Keratinocyte (primary cell): Measurements from ENCODE around the gene A4GNT. TPM values are rescaled to one million over a fixed set of nuclear protein-coding genes. Genes with fewer than 3 reads are reported as not detected.

ENCODE experiments used
- DNase-seq: peaks from one replicate; pipeline ENCODE4 v3.0.0-alpha.2; 2011; ENCODE audit warnings: low read depth, missing footprints, low spot score
- FAIRE-seq: peaks from 2 replicates; lab custom pipeline; 2011; peaks lifted over from hg19 to GRCh38; lab: Jason Lieb, UNC
- H2AFZ ChIP-seq: 2 replicates; pipeline ENCODE4 v1.6.0; 2012; ENCODE audit warnings: low read length, control low read depth, inconsistent platforms; ENCODE audit not compliant: control insufficient read depth
- H3K27ac ChIP-seq: 2 replicates; pipeline ENCODE4 v1.5.1; 2011; ENCODE audit warnings: low read length; ENCODE audit not compliant: control insufficient read depth, insufficient read depth
- H3K27me3 ChIP-seq: 3 replicates; pipeline ENCODE4 v1.6.0; 2011; ENCODE audit warnings: low read length; ENCODE audit not compliant: control insufficient read depth, insufficient read depth; ENCODE audit errors: extremely low read depth
- H3K36me3 ChIP-seq, 2 experiments: 2 replicates in 1 of 2; 3 replicates in 1 of 2; pipeline ENCODE4 v1.5.1; 2011; ENCODE audit warnings: low read length in 2 of 2, mild to moderate bottlenecking in 1 of 2; ENCODE audit not compliant: control insufficient read depth in 2 of 2, insufficient read depth in 2 of 2; ENCODE audit errors: extremely low read depth in 1 of 2
- H3K4me1 ChIP-seq: 3 replicates; pipeline ENCODE4 v1.5.1; 2011; ENCODE audit warnings: low read length; ENCODE audit not compliant: control insufficient read depth, insufficient read depth; ENCODE audit errors: extremely low read depth
- H3K4me2 ChIP-seq: 3 replicates; pipeline ENCODE4 v1.6.0; 2011; ENCODE audit warnings: low read depth, low read length; ENCODE audit not compliant: control insufficient read depth, insufficient read depth; ENCODE audit errors: extremely low read depth
- H3K4me3 ChIP-seq, 3 experiments: fragments of 200-600 bp in 1 of 3; sonication (generic) in 1 of 3; 2 replicates in 2 of 3; 3 replicates in 1 of 3; pipeline ENCODE4 v1.5.1; 2011 to 2016; ENCODE audit warnings: low read length in 3 of 3, mild to moderate bottlenecking in 3 of 3, control low read depth in 2 of 3, inconsistent platforms in 1 of 3, low read depth in 1 of 3, mixed read lengths in 1 of 3, mixed run types in 1 of 3, moderate library complexity in 1 of 3; ENCODE audit not compliant: control insufficient read depth in 2 of 3, insufficient read depth in 2 of 3; ENCODE audit errors: extremely low read depth in 1 of 3
- H3K79me2 ChIP-seq: 2 replicates; pipeline ENCODE4 v1.6.0; 2012; ENCODE audit warnings: low read length; ENCODE audit not compliant: control insufficient read depth, insufficient read depth
- H3K9ac ChIP-seq: 3 replicates; pipeline ENCODE4 v1.6.0; 2011; ENCODE audit warnings: low read length; ENCODE audit not compliant: control insufficient read depth, insufficient read depth; ENCODE audit errors: extremely low read depth
- H3K9me1 ChIP-seq: 3 replicates; pipeline ENCODE4 v1.6.0; 2011; ENCODE audit warnings: low read length; ENCODE audit not compliant: control insufficient read depth, insufficient read depth; ENCODE audit errors: extremely low read depth
- H3K9me3 ChIP-seq: 2 replicates; pipeline ENCODE4 v1.5.1; 2012; ENCODE audit warnings: low read depth, low read length; ENCODE audit not compliant: control insufficient read depth
- H4K20me1 ChIP-seq: 3 replicates; pipeline ENCODE4 v1.6.0; 2011; ENCODE audit warnings: low read length; ENCODE audit not compliant: control insufficient read depth, insufficient read depth; ENCODE audit errors: extremely low read depth
- CTCF ChIP-seq, 3 experiments: IDR thresholded peaks in 1 of 3; conservative IDR thresholded peaks in 1 of 3; optimal IDR thresholded peaks in 1 of 3; 2 replicates in 2 of 3; 3 replicates in 1 of 3; pipeline versions ENCODE3 to v1.5.1; 2011; ENCODE audit warnings: low read length in 3 of 3, mild to moderate bottlenecking in 3 of 3, moderate library complexity in 2 of 3, control low read depth in 1 of 3, inconsistent platforms in 1 of 3; ENCODE audit not compliant: insufficient read depth in 2 of 3; ENCODE audit errors: extremely low read depth in 1 of 3
- EZH2 ChIP-seq: IDR thresholded peaks from one replicate; pipeline ENCODE4 v1.6.1; 2012; ENCODE audit warnings: inconsistent platforms, mild to moderate bottlenecking, low read length, moderate library complexity
- dilution Hi-C: fragments of 300-500 bp; cut with MboI; formaldehyde crosslinking; loops from one replicate; pipeline ENCODE4 v1.7.0; 2020; ENCODE audit warnings: low sequenced_read_pairs; ENCODE audit not compliant: extremely low pct_ligation_motif_present
- polyA plus RNA-seq, 5 experiments: library from polyadenylated mRNA; depleted of rRNA in 3 of 5; stranded (reverse) in 3 of 5; stranded (forward) in 1 of 5; unstranded in 1 of 5; fragments of >200 nt; gene quantifications; 1 replicate in 1 of 5; 2 replicates in 3 of 5; 3 replicates in 1 of 5; pipeline versions ENCODE4 v1.2.1 to v1.2.3, GENCODE V29; 2011 to 2012; ENCODE audit warnings: missing spikeins in 2 of 5, low read depth in 1 of 5, low replicate concordance in 1 of 5

Gene A4GNT
- polyA plus RNA-seq, 1 donor (not counting 4 experiments of a cell fraction or from before 2014, with no cell fraction given) = not detected

DNA sequence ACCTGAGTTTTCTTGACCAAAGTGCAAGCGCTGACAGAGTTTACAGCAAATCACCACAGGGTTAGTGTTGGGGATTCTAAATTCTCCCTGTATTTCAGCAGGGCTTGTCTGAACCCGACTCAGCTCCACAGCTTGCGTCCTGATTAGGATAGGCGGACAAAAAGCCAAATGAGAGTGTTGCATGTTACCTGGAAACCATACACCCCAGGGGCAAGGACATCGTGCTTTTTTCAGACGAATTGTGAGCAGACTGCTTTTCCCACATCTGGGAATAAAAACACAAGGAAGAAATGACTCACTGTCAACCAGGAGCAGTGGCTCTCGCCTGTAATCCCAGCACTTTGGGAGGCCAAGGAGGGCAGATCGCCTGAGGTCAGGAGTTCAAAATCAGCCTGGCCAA lies 19.8 kb downstream of the A4GNT start:
- dilution Hi-C loops = no loop called here
- TF ChIP-seq CTCF (optimal IDR thresholded peaks at IDR 0.05 in 1 of 3, IDR thresholded peaks at IDR 0.05 in 1 of 3, conservative IDR thresholded peaks at IDR 0.05 in 1 of 3; ENCODE audit: extremely low read depth in 1 of 3, insufficient read depth in 2 of 3, low read length in 3 of 3) (no peak), EZH2 (no peak)
- peaks cover 29% of the 10 kb centered on the region for H3K4me1 ChIP-seq
- DNase-seq = no peak
- H3K79me2 ChIP-seq = peaks cover 6% of the 10 kb centered on the region
- no peaks in the 10 kb centered on the region for H3K9me1 ChIP-seq
- peak overlapping the region; percentile 16 for H3K4me2 ChIP-seq
- H3K27ac ChIP-seq = peak overlapping the region; percentile 65
- peak; percentile 78 for FAIRE-seq
- H3K9me3 ChIP-seq = no peaks in the 10 kb centered on the region
- H3K27me3 ChIP-seq = no peaks in the 10 kb centered on the region
- no peaks in the 10 kb centered on the region for H3K36me3 ChIP-seq
- peak overlapping the region in 1 of 3 experiments; percentile 44 for H3K4me3 ChIP-seq
- peak overlapping the region; percentile 44 for H3K9ac ChIP-seq
- H2AFZ ChIP-seq = peak overlapping the region; percentile 76
- no peaks in the 10 kb centered on the region for H4K20me1 ChIP-seq

DNA sequence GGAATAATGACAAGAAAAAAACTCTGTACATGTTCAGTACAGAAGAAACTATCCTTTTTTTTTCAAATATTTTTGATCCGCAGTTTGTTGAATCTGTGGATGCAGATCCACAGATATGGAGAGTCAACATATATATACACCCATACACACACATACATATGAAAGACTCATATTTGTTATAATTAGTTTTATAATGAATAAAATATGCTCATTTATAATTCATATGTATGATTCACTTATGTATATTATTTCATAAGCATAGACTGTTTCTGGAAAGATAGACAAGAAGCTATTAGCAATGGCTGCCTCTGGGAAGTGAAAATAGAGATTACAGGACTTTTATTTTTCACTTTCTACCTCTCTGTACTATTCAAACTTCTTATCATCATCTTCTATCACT lies 26.6 kb downstream of the A4GNT start:
- H4K20me1 ChIP-seq = no peaks in the 10 kb centered on the region
- DNase-seq = no peak
- dilution Hi-C loops = no loop called here

More for the DNA sequence above, 26.6 kb downstream of the A4GNT start:
- no peak overlapping the region for H3K4me3 ChIP-seq
- H3K9me3 ChIP-seq = no peaks in the 10 kb centered on the region
- no peak for TF ChIP-seq CTCF (optimal IDR thresholded peaks at IDR 0.05 in 1 of 3, IDR thresholded peaks at IDR 0.05 in 1 of 3, conservative IDR thresholded peaks at IDR 0.05 in 1 of 3; ENCODE audit: extremely low read depth in 1 of 3, insufficient read depth in 2 of 3, low read length in 3 of 3)
- no peak for TF ChIP-seq EZH2
- no peaks in the 10 kb centered on the region for H3K36me3 ChIP-seq
- FAIRE-seq = no peak
- no peak overlapping the region for H3K4me2 ChIP-seq
- no peak overlapping the region for H2AFZ ChIP-seq
- no peaks in the 10 kb centered on the region for H3K27me3 ChIP-seq
- H3K79me2 ChIP-seq = no peaks in the 10 kb centered on the region
- no peak overlapping the region for H3K9ac ChIP-seq
- H3K27ac ChIP-seq = no peak overlapping the region
- no peaks in the 10 kb centered on the region for H3K9me1 ChIP-seq
- no peaks in the 10 kb centered on the region for H3K4me1 ChIP-seq
